GM21367 (cell line): ENCODE results near the gene GSTM5.
"Not testable (repeated sequence)": the region's sequence is repeated elsewhere in the genome, so short reads cannot be mapped to it uniquely, and the experiment has no call there.

Source experiments
- ATAC-seq: cut with Tn5 transposase; IDR thresholded peaks from one replicate; pipeline ENCODE4 v1.9.1; 2021; ENCODE audit not compliant: unreplicated experiment

The GSTM5 gene

GRCh38 chr1:109760581-109761226 lies 48.7 kb downstream of the GSTM5 start:
- no peak for ATAC-seq

GRCh38 chr1:109761227-109762038 lies 49.4 kb downstream of the GSTM5 start:
- ATAC-seq, result no peak

- no peak for ATAC-seq
These were observed 50.1 kb downstream of the GSTM5 start for GRCh38 chr1:109762039-109762585.

GRCh38 chr1:109762821-109763645 lies 51.0 kb downstream of the GSTM5 start:
- no peak for ATAC-seq

GRCh38 chr1:109763646-109764415 lies 51.8 kb downstream of the GSTM5 start, which contains the start of gene EPS8L3:
Gene EPS8L3, minus strand, starts transcription at chr1:109763923. Its CDS starts 2,174 bp downstream, at chr1:109761749.
- no peak for ATAC-seq

GRCh38 chr1:109764561-109765482 lies 52.8 kb downstream of the GSTM5 start:
- no peak for ATAC-seq

GRCh38 chr1:109765483-109765815 lies 53.4 kb downstream of the GSTM5 start:
- ATAC-seq, result no peak

- no peak for ATAC-seq
These were observed 54.0 kb downstream of the GSTM5 start for GRCh38 chr1:109765896-109766615.

GRCh38 chr1:109766991-109767636 lies 55.1 kb downstream of the GSTM5 start:
- ATAC-seq, result not testable (repeated sequence)
